IgD-negative memory B cell (primary cell): ENCODE results near the gene FAF2. TPM values are rescaled to one million over a fixed set of nuclear protein-coding genes. Genes with fewer than 3 reads are reported as not detected.

Source experiments
- H3K27ac Mint-ChIP-seq, 3 donors: one replicate each; pipeline ENCODE4 v1.8.0; 2020 to 2022; ENCODE audit warnings: mild to moderate bottlenecking in 3 of 3, mixed read lengths in 3 of 3, moderate library complexity in 1 of 3
- H3K27me3 Mint-ChIP-seq: one replicate; pipeline ENCODE4 v1.8.0; 2021; ENCODE audit warnings: mixed read lengths
- H3K36me3 Mint-ChIP-seq: one replicate; pipeline ENCODE4 v1.8.0; 2020; ENCODE audit warnings: mild to moderate bottlenecking, mixed read lengths
- H3K4me1 Mint-ChIP-seq, 3 donors: one replicate each; pipeline ENCODE4 v1.8.0; 2020 to 2022; ENCODE audit warnings: mixed read lengths in 3 of 3, mild to moderate bottlenecking in 1 of 3
- H3K4me3 Mint-ChIP-seq, 4 donors: one replicate each; pipeline ENCODE4 v1.8.0; 2020 to 2022; ENCODE audit warnings: mild to moderate bottlenecking in 4 of 4, mixed read lengths in 4 of 4, moderate library complexity in 3 of 4
- H3K9me3 Mint-ChIP-seq, 3 donors: one replicate each; pipeline ENCODE4 v1.8.0; 2020 to 2021; ENCODE audit warnings: mixed read lengths in 3 of 3, mild to moderate bottlenecking in 1 of 3
- polyA plus RNA-seq: library from polyadenylated mRNA; unstranded; fragments of 300-500 nt; fragmentation: Illumina TruSeq; gene quantifications from one replicate; pipeline ENCODE4 v1.2.3, GENCODE V29; 2021

FAF2 gene
- polyA plus RNA-seq, 1 donor from 2014 or later, result 11.1 TPM

- H3K27me3 Mint-ChIP-seq, result peaks cover 4% of the 10 kb centered on the region
- H3K9me3 Mint-ChIP-seq, result no peaks in the 10 kb centered on the region
- peaks cover 10 to 19% (median 11%) of the 10 kb centered on the region in 3 donors for H3K4me1 Mint-ChIP-seq
- H3K36me3 Mint-ChIP-seq, result no peaks in the 10 kb centered on the region
- peak overlapping the region in 1 of 3 donors; percentile 82 for H3K27ac Mint-ChIP-seq
- no peak overlapping the region for H3K4me3 Mint-ChIP-seq
These were observed 105.3 kb downstream of the FAF2 start for GRCh38 chr5:176553260-176554085.

DNA sequence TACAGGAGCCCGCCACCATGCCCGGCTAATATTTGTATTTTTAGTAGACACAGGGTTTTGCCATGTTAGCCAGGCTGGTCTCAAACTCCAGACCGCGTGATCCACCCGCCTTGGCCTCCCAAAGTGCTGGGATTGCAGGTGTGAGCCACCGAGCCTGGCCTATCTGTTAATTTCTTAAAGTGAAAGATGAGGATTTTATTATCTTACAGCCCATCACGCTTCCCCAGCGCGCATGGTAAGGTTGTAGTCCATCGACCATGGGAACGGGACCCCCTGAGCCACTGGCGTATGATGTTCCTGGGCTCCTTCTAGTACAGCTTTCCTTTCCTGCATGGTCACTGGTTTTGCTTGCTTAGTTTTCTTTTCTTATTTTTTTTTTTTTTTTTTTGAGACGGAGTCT is 109.7 kb downstream of the FAF2 start:
- H3K27me3 Mint-ChIP-seq, result peaks cover 11% of the 10 kb centered on the region
- H3K36me3 Mint-ChIP-seq, result peaks cover 2% of the 10 kb centered on the region
- H3K4me1 Mint-ChIP-seq, result peaks cover 6 to 12% (median 12%) of the 10 kb centered on the region in 3 donors
- no peak overlapping the region for H3K4me3 Mint-ChIP-seq
- H3K27ac Mint-ChIP-seq, result no peak overlapping the region
- no peaks in the 10 kb centered on the region for H3K9me3 Mint-ChIP-seq

Other genes with a start within 250 kb of the FAF2 start
- 13.7 TPM for gene SIMC1, start 210.0 kb upstream of the FAF2 start, polyA plus RNA-seq
- 45.2 TPM for gene KIAA1191, start 86.6 kb upstream of the FAF2 start, polyA plus RNA-seq
- gene ARL10, start 82.9 kb upstream of the FAF2 start, polyA plus RNA-seq, result 1.3 TPM
- gene NOP16, start 59.8 kb upstream of the FAF2 start, polyA plus RNA-seq, result 38.1 TPM
- gene HIGD2A, start 59.6 kb upstream of the FAF2 start, polyA plus RNA-seq, result 242 TPM
- gene CLTB, start 31.8 kb upstream of the FAF2 start, polyA plus RNA-seq, result 54.1 TPM
- gene RNF44, start 89.0 kb downstream of the FAF2 start, polyA plus RNA-seq, result 6.0 TPM
- not detected for gene CDHR2, start 101.0 kb downstream of the FAF2 start, polyA plus RNA-seq
- 0.35 TPM for gene GPRIN1, start 161.8 kb downstream of the FAF2 start, polyA plus RNA-seq
- not detected for gene SNCB, start 182.1 kb downstream of the FAF2 start, polyA plus RNA-seq
- not detected for gene EIF4E1B, start 182.3 kb downstream of the FAF2 start, polyA plus RNA-seq
- 19.5 TPM for gene TSPAN17, start 199.1 kb downstream of the FAF2 start, polyA plus RNA-seq